GM21423 (cell line): ENCODE results near the gene INHA.

Experiments
- ATAC-seq: cut with Tn5 transposase; IDR thresholded peaks from one replicate; pipeline ENCODE4 v1.9.1; 2021; ENCODE audit warnings: mild to moderate bottlenecking, moderate library complexity; ENCODE audit not compliant: unreplicated experiment

INHA gene

GRCh38 chr2:219572237-219573001 lies at the start of gene INHA:
INHA (plus strand) TSS chr2:219572310; CDS start chr2:219572375, 65 bp downstream.
- no peak for ATAC-seq

- no peak for ATAC-seq
Measured at GRCh38 chr2:219523031-219523671, 49.0 kb upstream of the INHA start.

GRCh38 chr2:219524817-219525216 lies 47.3 kb upstream of the INHA start:
- ATAC-seq: no peak

GRCh38 chr2:219525533-219526232 lies 46.4 kb upstream of the INHA start:
- ATAC-seq: no peak

- no peak for ATAC-seq
Measured at GRCh38 chr2:219526320-219527075, 45.6 kb upstream of the INHA start.

- no peak for ATAC-seq
Measured at GRCh38 chr2:219527076-219527394, 45.1 kb upstream of the INHA start.

- no peak for ATAC-seq
Measured at GRCh38 chr2:219527472-219527871, 44.6 kb upstream of the INHA start.

GRCh38 chr2:219530048-219530963 lies 41.8 kb upstream of the INHA start:
- ATAC-seq: peak; percentile 83

- no peak for ATAC-seq
Measured at GRCh38 chr2:219531639-219532377, 40.3 kb upstream of the INHA start.

GRCh38 chr2:219532378-219532649 lies 39.8 kb upstream of the INHA start:
- ATAC-seq: no peak

- ATAC-seq: no peak
Measured at GRCh38 chr2:219533930-219534661, 38.0 kb upstream of the INHA start.

- no peak for ATAC-seq
Measured at GRCh38 chr2:219536425-219536824, 35.7 kb upstream of the INHA start.

GRCh38 chr2:219536967-219537366 lies 35.1 kb upstream of the INHA start:
- no peak for ATAC-seq

GRCh38 chr2:219537657-219538488 lies 34.2 kb upstream of the INHA start:
- ATAC-seq: no peak

- no peak for ATAC-seq
Measured at GRCh38 chr2:219538504-219538951, 33.6 kb upstream of the INHA start.

GRCh38 chr2:219538956-219539788 lies 32.9 kb upstream of the INHA start:
- ATAC-seq: no peak

- ATAC-seq: no peak
Measured at GRCh38 chr2:219539926-219540678, 32.0 kb upstream of the INHA start.
